Left ventricle myocardium inferior (tissue), 1 donor: Measurements from ENCODE around the gene MVB12B. TPM values are rescaled to one million over a fixed set of nuclear protein-coding genes. Genes with fewer than 3 reads are reported as not detected.
A peak's percentile ranks its signal among the peaks of the same experiment; 100 is the strongest.

Experiments
- DNase-seq: peaks from one replicate; pipeline ENCODE4 v3.0.0-alpha.2; 2020
- H3K27ac ChIP-seq: fragments of 200-600 bp; replicated peaks from 2 replicates; pipeline ENCODE4 v1.8.0; 2021
- H3K27me3 ChIP-seq: fragments of 200-600 bp; 2 replicates; pipeline ENCODE4 v1.8.0; 2021; ENCODE audit warnings: low read depth
- H3K36me3 ChIP-seq: fragments of 200-600 bp; 2 replicates; pipeline ENCODE4 v1.8.0; 2021
- H3K4me1 ChIP-seq: fragments of 200-600 bp; 2 replicates; pipeline ENCODE4 v1.8.0; 2021
- H3K4me3 ChIP-seq: fragments of 200-600 bp; 2 replicates; pipeline ENCODE4 v1.8.0; 2021; ENCODE audit warnings: mild to moderate bottlenecking, moderate library complexity
- H3K9me3 ChIP-seq: fragments of 200-600 bp; replicated peaks from 2 replicates; pipeline ENCODE4 v1.8.0; 2021
- CTCF ChIP-seq: fragments of 200-600 bp; IDR thresholded peaks from 2 replicates; pipeline ENCODE4 v1.8.0; 2021; ENCODE audit warnings: antibody characterized with exemption, mild to moderate bottlenecking, borderline replicate concordance
- intact Hi-C: fragments of 100-400 bp; cut with micrococcal nuclease; formaldehyde crosslinking; loops from one replicate; pipeline ENCODE4 v1.11.0; 2022
- total RNA-seq: library from RNA; stranded (reverse); fragmentation: NEBNext Ultra II Directional; extraction: Animal tissue kit (Norgen Biotek cat#: 25700); gene quantifications from one replicate; pipeline ENCODE4 v1.2.1, GENCODE V29; 2021
- donor health status: DM: no; HTN: yes; CAD: no; lungs with severe emphysema.

The MVB12B gene
- total RNA-seq, 1 donor from 2014 or later: 11.2 TPM

- Histone ChIP-seq H3K27ac (peak overlapping the region; percentile 44), H3K36me3 (peaks cover 17% of the 10 kb centered on the region), H3K4me1 (peaks cover 30% of the 10 kb centered on the region), H3K9me3 (no peaks in the 10 kb centered on the region), H3K27me3 (peaks cover 8% of the 10 kb centered on the region), H3K4me3 (peak overlapping the region; percentile 63)
- TF ChIP-seq CTCF: no peak
- intact Hi-C loops: loop anchor here (5.0 to 10.0 kb wide), 2 partner anchors 57 to 195 kb away; no protein-coding TSS in a partner anchor
- no peak for DNase-seq
Measured at GRCh38 chr9:126499911-126500599, 173.4 kb downstream of the MVB12B start.

- H3K36me3 ChIP-seq: peaks cover 17% of the 10 kb centered on the region
- H3K4me1 ChIP-seq: peaks cover 30% of the 10 kb centered on the region
- peaks cover 8% of the 10 kb centered on the region for H3K27me3 ChIP-seq
- H3K4me3 ChIP-seq: no peak overlapping the region
- peak; percentile 97 for TF ChIP-seq CTCF
- no peaks in the 10 kb centered on the region for H3K9me3 ChIP-seq
- peak; percentile 76 for DNase-seq
- no peak overlapping the region for H3K27ac ChIP-seq
- intact Hi-C loops: loop anchor here (5.0 kb wide), 1 partner anchor 57 kb away; no protein-coding TSS in a partner anchor
Measured at GRCh38 chr9:126500600-126501382, 174.2 kb downstream of the MVB12B start.

GRCh38 chr9:126501383-126502331 lies 175.0 kb downstream of the MVB12B start:
- Histone ChIP-seq H3K27ac (no peak overlapping the region), H3K27me3 (peaks cover 8% of the 10 kb centered on the region), H3K9me3 (no peaks in the 10 kb centered on the region), H3K4me1 (peaks cover 30% of the 10 kb centered on the region), H3K4me3 (no peak overlapping the region), H3K36me3 (peaks cover 17% of the 10 kb centered on the region)
- no peak for DNase-seq
- no peak for TF ChIP-seq CTCF
- intact Hi-C loops: loop anchor here (5.0 kb wide), 1 partner anchor 56 kb away; no protein-coding TSS in a partner anchor

GRCh38 chr9:126502417-126503332 lies 176.0 kb downstream of the MVB12B start:
- H3K4me1 ChIP-seq: peaks cover 30% of the 10 kb centered on the region
- DNase-seq: no peak
- H3K36me3 ChIP-seq: peaks cover 17% of the 10 kb centered on the region
- intact Hi-C loops: loop anchor here (5.0 kb wide), 1 partner anchor 55 kb away; no protein-coding TSS in a partner anchor
- H3K27me3 ChIP-seq: peaks cover 8% of the 10 kb centered on the region
- H3K27ac ChIP-seq: no peak overlapping the region
- no peak for TF ChIP-seq CTCF
- H3K9me3 ChIP-seq: no peaks in the 10 kb centered on the region
- no peak overlapping the region for H3K4me3 ChIP-seq
